ENCODE measurements around the gene LRP8. TPM values are rescaled to one million over a fixed set of nuclear protein-coding genes. Genes with fewer than 3 reads are reported as not detected.

Gene LRP8
- total RNA-seq, 1 donor from 2014 or later = 21.1 TPM

GRCh38 chr1:53359225-53359933, 31.5 kb upstream of the LRP8 start:
- Histone ChIP-seq H3K27me3 (no peaks in the 10 kb centered on the region), H3K4me1 (no peaks in the 10 kb centered on the region), H3K36me3 (no peaks in the 10 kb centered on the region), H3K27ac (no peak overlapping the region), H3K9me3 (peaks cover 8% of the 10 kb centered on the region), H3K4me3 (no peak overlapping the region)
- TF ChIP-seq CTCF (IDR thresholded peaks at IDR 0.05) = no peak
- TF ChIP-seq POLR2A (IDR thresholded peaks at IDR 0.05) = no peak
- TF ChIP-seq POLR2AphosphoS5 (IDR thresholded peaks at IDR 0.05; ENCODE audit: insufficient read depth in 1 of 2, low read depth in 1 of 2) = no peak
- intact Hi-C loops (cut with DNase I) = no loop called here
- DNase-seq (ENCODE audit: extremely low spot score in 2 of 2) = peak in 1 of 2 donors; percentile 58

GRCh38 chr1:53356637-53357036, 28.8 kb upstream of the LRP8 start:
- Histone ChIP-seq H3K9me3 (peaks cover 8% of the 10 kb centered on the region), H3K27me3 (no peaks in the 10 kb centered on the region), H3K27ac (no peak overlapping the region), H3K4me1 (no peaks in the 10 kb centered on the region), H3K36me3 (no peaks in the 10 kb centered on the region), H3K4me3 (no peak overlapping the region)
- intact Hi-C loops (cut with DNase I) = no loop called here
- TF ChIP-seq POLR2A (IDR thresholded peaks at IDR 0.05) (no peak), CTCF (IDR thresholded peaks at IDR 0.05) (no peak), POLR2AphosphoS5 (IDR thresholded peaks at IDR 0.05; ENCODE audit: insufficient read depth in 1 of 2, low read depth in 1 of 2) (no peak)
- DNase-seq (ENCODE audit: extremely low spot score in 2 of 2) = no peak

GRCh38 chr1:53354119-53354518, 26.2 kb upstream of the LRP8 start:
- peaks cover 8% of the 10 kb centered on the region for H3K9me3 ChIP-seq
- H3K4me3 ChIP-seq = no peak overlapping the region
- intact Hi-C loops (cut with DNase I) = no loop called here
- no peaks in the 10 kb centered on the region for H3K4me1 ChIP-seq
- no peak for DNase-seq (ENCODE audit: extremely low spot score in 2 of 2)
- H3K27me3 ChIP-seq = no peaks in the 10 kb centered on the region
- no peaks in the 10 kb centered on the region for H3K36me3 ChIP-seq
- no peak for TF ChIP-seq POLR2AphosphoS5 (IDR thresholded peaks at IDR 0.05; ENCODE audit: insufficient read depth in 1 of 2, low read depth in 1 of 2)
- H3K27ac ChIP-seq = no peak overlapping the region

- no peak for DNase-seq (ENCODE audit: extremely low spot score in 2 of 2)
- intact Hi-C loops (cut with DNase I) = no loop called here
- TF ChIP-seq POLR2AphosphoS5 (IDR thresholded peaks at IDR 0.05; ENCODE audit: insufficient read depth in 1 of 2, low read depth in 1 of 2) = no peak
- no peak for TF ChIP-seq CTCF (IDR thresholded peaks at IDR 0.05)
- TF ChIP-seq POLR2A (IDR thresholded peaks at IDR 0.05) = no peak
- Histone ChIP-seq H3K9me3 (peaks cover 5% of the 10 kb centered on the region), H3K36me3 (no peaks in the 10 kb centered on the region), H3K27me3 (no peaks in the 10 kb centered on the region), H3K27ac (no peak overlapping the region), H3K4me1 (no peaks in the 10 kb centered on the region), H3K4me3 (no peak overlapping the region)
These were observed 24.7 kb upstream of the LRP8 start for GRCh38 chr1:53352561-53352960.

- Histone ChIP-seq H3K4me3 (no peak overlapping the region), H3K27ac (no peak overlapping the region), H3K27me3 (no peaks in the 10 kb centered on the region), H3K4me1 (no peaks in the 10 kb centered on the region), H3K36me3 (no peaks in the 10 kb centered on the region), H3K9me3 (no peaks in the 10 kb centered on the region)
- intact Hi-C loops (cut with DNase I) = no loop called here
- no peak for TF ChIP-seq CTCF (IDR thresholded peaks at IDR 0.05)
- peak in 1 of 2 donors; percentile 84 for DNase-seq (ENCODE audit: extremely low spot score in 2 of 2)
These were observed 23.2 kb upstream of the LRP8 start for GRCh38 chr1:53350853-53351767.
